ENCODE results near the gene GZMA.
"Not testable (repeated sequence)": the region's sequence is repeated elsewhere in the genome, so short reads cannot be mapped to it uniquely, and the experiment has no call there.

Gene GZMA

DNA sequence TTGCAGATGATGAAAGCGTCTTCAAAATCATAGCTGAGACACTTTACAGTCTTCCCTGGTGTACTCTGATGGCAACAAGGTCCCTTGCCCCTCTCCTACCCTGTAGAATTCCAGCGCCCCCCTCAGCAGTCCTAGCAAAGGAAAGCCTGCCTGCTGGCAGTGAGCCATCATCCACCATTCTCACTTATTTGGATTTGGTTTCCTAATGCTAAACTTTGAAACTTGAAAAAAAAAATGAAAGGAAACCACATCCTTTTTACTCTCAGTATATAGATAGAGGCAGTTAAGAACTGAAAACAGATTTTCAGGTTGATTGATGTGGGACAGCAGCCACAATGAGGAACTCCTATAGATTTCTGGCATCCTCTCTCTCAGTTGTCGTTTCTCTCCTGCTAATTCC is at the start of gene GZMA:
GZMA (plus strand) TSS at position 299 of the 400 bp plus-strand sequence; CDS start at position 336, 37 bp downstream.
- no peak for DNase-seq

DNA sequence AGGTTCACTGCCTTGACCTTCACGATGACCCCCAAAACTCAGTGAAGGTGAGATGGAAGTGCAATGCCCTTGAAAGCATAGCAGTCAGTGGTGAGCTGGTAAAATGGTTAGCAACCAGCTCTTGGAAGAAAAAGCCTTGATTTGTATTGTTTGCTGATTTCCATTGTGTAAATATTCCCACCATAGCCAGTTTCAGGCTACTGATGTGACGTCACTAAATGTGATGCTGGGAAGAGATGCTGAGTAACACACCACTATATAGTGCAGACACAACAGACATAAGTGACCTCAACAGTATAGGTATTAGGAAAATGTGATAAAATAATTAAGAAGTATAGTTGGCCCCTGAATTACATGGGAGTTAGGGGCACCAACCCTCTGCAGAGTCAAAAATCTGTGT is 47.3 kb upstream of the GZMA start:
- no peak for DNase-seq

DNA sequence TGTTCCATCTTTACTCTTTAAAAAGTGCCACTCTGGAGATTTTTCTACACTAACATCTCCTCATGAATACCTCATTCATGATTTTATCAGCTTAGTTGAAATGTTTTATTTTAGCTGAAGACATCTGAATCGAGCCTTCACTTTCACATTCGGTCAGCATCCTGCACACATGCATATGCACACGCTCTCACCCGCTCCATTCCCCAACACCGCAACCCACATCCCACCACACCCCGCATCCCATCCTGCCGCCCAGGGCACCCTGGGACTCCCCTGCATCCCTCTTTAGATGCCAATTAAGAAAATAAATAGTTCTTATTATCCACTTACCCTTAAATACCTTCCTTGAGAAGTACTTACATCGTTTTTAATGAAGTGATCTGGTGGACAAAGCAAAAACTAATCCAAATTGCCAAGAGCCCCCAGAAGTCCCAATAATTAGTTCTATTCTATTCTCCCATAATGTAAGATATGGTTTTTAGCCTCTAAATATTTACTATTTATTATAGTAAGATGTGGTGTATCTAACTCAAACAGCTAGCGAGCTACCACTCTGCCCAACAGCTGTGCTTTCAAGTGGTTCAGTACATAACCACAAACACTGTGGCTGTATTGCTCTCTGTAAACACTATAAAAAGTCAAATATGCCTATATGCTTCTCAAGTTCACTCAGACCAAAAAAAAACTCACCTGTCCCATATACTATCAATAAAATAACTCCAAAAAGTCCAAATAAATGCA is 40.2 kb upstream of the GZMA start:
- peak; percentile 31 to 36 for DNase-seq

DNA sequence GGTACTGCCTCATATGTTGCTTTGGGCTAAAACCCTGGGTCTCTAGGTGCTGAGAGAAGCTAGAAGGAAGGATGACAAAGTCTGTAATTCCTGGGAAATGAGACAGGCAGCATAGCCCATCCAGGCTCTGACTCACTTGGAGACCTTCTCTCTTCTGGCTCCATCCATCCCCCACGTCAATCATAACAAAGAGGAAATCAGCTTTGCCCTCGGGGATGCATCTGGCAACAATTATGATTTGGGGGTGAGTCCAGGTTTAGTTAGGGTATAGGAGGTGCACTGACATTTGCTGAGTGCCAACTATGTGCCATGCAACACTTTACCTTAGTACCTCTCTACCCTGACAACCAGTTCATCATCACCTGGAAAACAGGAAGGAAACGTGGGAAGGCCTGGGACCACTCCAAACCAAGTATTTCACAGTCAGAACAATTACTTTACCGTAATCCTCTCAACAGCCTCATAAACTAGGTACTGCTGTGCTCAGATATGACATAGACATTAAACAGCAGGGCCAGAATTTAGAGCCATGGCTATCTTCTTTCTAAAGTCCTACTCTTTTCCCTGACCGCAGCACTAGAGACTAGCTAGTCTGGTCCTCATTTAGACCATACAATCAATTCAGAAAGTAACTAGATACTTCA is 39.1 kb upstream of the GZMA start:
- no peak for DNase-seq

DNA sequence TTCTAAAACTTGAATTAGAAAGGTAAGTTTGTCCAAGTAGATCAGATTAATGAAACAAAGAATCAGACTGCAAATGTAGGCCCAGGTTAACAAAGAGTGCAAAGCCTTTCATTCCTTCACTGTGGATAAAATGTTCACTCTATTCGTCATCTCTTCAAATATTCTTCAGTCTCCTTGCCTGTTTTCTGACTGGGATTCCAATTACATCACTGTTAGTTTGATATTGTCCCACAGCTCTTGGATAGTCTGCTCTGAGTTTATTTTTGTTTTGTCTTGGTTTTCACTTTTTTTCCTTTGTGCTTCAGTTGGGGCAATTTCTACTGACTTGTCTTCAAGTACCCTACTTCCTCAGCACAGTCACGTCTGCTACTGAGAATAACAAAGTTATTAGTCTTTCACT is 38.5 kb upstream of the GZMA start:
- no peak for DNase-seq

DNA sequence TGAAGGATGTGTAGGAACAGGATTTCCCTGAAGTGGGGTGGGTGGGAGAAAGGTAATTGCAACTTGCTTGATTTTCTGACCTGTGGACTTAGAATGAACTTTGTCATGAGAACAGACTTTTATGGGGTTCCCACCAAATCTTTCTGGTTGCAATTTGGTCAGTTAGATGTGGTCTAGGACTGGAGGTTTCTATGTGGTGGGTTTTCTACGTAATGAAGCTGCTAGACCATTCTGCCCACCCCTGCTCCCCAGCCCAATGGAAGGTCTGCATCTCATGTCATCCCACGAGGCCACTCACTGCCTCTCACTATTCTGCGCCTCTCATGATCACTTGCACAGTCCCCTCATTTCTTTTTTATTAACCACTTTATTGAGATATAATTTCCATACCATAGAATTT is 37.9 kb upstream of the GZMA start:
- DNase-seq: no peak

DNA sequence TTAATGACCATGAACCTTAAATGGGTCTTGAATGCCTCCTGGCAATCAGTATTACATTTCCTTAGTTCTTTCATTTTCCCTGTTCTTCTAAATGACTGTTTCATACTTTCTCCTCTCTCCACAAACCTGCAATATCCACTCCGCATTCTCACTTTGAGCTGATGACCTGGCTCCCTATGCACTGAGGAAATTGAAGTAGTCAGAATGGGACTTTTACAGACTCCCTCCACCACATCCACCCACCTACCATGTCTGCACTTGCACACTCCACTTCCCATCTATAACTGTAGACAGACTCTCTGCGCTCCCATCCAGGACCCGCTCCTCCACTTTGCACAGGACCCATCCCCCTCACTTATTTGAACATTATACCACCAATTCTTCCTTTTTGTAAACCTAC is 36.2 kb upstream of the GZMA start:
- DNase-seq: no peak

DNA sequence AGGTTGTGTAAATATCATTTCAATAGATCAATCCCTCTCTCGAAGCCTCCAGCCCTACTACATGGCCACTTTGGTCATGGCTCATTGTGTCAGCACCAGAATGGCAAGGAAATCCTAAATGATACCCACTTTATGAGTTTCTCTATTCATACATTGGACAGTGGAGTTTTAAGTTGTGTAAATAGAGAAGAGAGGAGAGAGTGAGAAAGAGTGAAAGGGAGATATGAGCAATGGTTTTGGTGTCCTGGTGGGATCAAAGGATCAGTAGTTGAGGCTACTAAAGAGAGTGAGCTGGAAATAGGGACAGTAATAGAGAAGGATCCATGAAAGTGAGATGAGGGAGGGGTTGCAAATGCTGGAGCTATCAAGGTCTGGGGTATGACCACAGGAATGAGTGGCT is 31.5 kb upstream of the GZMA start:
- no peak for DNase-seq

DNA sequence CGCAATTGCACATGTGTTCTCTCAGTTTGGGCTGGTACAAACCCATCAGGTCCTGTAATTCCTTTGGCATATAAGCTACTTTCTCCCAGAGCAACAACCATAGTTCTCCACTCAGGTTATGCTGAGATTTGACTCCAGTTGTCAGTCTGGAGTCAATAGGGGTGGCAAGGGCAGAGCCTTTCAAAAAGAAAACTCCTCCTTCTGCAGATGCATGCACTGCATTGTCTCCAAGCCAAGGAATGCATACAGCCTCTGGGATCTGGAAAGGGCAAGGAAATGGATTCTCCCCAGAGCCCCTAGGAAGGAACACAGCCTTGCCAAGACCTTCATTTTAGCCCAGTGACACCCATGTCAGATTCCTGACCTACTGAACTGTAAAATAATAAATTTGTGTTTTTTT is 31.0 kb upstream of the GZMA start:
- no peak for DNase-seq

DNA sequence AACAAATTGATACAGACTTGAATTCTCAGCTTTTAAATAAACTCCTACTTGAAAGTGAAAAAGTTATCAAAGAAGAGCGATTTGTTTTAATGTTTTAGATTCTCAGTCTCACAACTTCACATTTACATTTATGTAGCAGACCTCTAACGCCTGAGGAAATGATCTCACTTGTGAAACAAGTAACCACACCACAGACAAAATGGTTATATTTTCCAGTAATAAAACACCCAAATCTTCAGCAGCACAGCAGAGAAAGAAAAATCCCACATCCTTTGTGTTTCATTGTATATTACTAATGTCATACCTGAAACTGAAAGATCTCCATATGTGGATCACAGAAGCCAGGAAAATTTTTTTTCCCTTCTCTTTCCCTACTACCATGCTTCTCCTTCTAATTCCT is 29.8 kb upstream of the GZMA start:
- DNase-seq: no peak

DNA sequence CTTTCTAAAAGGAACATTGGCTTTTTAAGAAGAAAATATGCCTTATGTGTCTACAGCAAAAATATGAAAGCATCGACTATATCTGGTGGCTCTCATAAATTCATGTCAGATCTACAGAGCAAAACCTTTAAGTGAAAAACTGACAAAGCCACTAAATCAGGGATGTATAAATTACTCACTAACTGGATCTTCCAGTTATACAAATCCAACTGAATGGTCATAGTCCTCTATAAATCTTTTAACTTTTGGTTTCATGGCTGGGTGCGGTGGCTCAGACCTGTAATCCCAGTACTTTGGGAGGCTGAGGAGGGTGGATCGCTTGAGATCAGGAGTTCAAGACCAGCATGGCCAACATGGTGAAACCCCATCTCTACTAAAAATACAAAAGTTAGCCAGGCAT is 29.2 kb upstream of the GZMA start:
- DNase-seq: no peak

DNA sequence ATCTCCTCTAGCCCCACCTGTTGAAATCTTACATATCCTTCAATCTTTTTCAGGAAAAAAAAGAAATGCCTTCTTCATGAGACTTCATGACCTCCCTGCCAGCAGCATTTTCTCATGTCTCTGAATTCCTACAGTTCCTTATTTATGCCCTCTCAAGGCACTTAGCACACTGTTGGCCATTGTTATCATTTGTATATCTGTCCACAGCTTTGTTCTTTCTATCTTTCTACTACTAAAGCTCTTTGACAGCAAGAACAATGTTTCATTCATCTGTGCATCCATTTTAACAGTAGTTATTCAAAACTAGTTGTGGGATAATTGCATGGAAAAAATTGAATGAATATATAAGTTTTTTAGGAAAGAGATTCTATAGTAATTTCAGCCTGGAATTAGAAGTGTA is 20.9 kb upstream of the GZMA start:
- DNase-seq: no peak

DNA sequence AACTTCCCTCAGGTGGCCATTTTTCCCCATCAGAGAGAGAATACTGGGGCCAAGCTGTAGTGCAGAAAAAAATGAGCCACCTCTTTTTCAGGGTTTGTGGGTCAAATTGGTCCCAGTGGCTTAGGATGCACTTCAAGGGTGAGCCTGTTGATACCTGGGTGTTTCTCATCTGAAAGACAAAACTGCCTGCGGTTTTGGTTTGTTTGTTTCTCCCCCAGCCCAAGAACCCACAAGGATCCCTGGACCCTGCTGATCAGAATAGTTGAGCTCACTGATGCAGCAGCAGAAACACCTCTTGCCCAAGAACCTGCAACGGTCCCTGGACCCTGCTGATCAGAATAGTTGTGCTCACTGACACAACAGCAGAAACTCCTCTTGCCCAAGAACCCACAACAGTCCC is 13.1 kb upstream of the GZMA start:
- DNase-seq: not testable (repeated sequence)

DNA sequence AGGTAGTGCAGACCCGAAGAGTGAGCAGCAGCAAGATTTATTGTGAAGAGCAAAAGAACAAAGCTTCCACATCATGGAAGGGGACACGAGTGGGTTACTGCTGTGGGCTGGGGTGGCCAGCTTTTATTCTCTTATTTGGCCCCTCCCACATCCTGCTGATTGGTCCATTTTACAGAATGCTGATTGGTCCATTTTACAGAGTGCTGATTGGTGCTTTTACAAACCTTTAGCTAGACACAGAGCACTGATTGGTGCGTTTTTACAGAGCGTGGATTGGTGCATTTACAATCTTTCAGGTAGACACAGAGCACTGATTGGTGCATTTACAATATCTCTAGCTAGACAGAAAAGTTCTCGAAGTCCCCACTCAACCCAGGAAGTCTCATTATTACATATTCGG is 11.4 kb upstream of the GZMA start:
- not testable (repeated sequence) for DNase-seq

DNA sequence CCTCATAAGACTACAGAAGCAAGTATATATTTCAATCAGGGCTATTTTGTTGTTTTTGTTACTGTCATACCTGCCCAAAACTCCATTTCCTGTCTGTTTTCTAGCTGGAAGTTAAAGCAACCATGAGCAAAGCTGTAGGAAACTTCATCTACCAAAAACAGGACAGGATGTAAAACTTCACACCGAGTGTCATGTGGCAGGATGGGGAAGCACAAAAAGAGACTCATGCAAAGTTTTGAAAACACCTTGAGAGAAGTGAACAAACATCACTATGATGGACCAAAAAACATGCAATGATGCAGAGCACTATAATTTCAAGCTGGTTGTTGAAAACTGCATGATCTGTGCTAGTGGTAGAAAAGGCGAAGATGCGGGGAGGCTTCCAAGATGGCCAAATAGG is 6.3 kb upstream of the GZMA start:
- DNase-seq: no peak

DNA sequence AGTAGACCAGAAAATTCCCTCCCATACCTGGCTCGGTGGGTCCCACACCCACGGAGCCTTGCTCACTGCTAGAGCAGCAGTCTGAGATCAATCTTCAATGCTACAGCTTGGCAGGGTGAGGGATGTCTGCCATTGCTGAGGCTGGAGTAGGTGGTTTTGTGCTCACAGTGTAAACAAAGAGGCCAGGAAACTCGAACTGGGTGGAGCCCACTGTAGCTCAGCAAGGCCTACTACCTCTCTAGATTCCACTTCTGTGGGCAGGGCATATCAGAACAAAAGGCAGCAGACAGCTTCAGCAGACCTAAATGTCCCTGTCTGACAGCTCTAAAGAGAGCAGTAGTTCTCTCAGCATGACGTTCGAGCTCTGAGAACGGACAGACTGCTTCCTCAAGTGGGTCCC is 5.6 kb upstream of the GZMA start:
- no peak for DNase-seq

DNA sequence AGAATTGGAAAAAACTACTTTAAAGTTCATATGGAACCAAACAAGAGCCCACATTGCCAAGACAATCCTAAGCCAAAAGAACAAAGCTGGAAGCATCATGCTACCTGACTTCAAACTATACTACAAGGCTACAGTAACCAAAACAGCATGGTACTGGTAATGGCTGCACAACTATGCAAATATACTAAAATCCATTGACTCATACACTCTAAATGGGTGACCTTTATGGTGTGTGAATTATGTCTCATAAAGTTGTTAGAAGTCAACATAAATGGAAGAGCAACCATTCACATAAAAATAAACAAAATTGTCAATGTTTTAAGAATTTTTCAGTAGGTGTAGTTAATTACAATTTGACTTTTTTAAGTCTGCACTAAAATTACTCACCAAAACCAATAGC is 1.3 kb upstream of the GZMA start:
- not testable (repeated sequence) for DNase-seq

DNA sequence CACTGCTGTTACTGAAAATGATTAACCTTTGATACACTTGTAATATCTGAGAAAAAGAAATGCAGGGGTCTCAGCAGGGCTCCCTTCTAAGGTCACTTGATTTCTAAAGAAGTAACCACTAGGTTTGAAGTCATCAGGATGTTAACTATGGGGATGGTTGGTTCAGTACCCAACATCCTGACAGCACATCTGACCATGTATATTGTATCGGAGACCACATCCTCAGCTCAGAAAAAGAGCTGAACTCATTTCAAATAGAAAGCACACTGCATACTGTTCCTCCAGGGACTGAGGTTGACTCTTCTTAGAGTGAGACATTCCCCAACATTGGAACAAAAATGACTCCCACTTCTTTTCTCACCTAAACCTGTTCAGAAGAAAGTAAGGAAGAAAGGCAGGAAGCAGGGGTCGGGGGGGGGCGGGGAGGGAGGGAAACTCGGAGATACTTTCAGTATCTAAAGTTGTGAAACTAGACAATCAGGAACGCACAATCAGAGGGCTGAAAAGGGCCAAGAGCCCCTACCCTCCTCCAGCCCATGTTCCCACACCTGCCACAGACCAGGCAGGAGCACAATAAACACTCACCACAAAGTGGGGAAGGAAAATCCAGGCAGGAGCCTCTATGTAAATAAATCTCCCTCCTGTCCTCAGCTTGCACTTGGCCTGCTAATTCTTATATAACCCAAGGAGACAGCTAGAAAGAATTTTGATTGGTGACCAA is 730 bp upstream of the GZMA start:
- no peak for DNase-seq

DNA sequence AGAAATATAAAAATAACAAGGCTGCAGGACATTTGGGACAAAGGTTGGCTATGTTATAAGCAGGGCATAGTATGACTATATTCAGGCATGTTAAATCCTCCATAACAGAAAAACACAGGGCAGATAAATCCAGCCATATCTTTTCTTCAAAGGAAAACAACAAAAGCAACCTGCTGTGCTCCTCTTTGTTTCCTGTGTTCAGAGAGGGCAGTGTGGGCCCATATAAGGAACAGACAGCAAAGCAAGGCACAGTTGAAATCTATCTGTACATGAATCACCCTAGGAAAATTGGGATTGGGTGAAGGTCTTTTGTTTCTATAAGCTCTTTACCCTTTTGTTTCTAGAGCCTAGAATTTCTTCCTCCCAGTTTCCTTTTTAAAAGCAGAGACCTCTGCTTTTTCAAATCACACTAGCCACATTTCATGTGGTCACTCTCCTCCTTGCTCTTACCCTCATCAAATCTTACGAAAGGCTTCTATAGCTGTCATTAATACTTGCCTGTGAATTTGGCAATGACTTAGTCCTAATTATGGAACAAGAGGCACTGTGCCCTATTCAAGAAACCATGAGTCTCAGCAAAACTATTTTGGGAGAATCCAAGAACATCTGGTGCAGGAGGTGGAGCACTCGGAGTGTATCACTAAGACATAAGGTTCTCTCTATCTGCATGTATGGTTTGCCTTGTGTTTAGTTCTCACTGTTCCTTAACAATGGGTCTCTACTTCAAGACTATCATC is 1.8 kb downstream of the GZMA start:
- no peak for DNase-seq

DNA sequence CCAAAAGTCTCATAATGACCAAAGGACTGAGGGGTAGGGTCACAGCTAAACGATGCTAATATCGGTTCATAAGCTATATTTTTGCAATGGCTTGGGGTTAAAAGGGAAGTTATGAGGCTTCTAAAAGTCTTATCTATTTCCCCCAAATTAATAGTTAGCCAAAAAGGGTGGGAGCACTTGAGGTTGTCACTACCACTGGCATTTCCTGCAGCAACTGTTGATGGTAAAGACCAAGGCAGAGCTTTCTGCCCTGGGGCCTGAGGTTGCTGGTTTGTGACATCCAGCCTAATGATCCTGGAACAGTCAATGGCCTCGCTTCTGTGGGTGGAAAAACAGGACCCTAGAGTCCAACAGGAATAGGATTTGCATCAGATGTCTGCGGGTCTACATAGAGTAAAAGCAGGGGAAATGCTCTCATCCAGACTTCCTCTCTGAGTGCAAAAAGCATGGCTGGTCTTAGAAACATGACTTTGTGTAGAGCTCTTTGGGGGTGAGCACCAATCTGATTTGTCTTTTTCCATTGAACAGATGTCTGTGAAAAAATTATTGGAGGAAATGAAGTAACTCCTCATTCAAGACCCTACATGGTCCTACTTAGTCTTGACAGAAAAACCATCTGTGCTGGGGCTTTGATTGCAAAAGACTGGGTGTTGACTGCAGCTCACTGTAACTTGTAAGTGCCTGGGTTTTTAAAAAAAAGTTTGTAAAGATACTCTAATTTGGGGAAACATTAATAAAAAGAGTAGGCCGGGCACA is 2.7 kb downstream of the GZMA start:
- no peak for DNase-seq

DNA sequence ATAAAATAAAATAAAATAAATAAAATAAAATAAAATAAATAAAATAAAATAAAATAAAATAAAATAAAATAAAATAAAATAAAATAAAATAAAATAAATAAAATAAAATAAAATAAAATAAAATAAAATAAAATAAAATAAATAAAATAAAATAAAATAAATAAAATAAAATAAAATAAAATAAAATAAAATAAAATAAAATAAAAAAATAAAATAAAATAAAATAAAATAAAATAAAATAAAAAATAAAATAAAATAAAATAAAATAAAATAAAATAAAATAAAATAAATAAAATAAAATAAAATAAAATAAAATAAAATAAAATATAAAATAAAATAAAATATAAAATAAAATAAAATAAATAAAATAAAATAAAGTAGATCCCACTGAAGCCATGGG is 3.5 kb downstream of the GZMA start:
- not testable (repeated sequence) for DNase-seq

DNA sequence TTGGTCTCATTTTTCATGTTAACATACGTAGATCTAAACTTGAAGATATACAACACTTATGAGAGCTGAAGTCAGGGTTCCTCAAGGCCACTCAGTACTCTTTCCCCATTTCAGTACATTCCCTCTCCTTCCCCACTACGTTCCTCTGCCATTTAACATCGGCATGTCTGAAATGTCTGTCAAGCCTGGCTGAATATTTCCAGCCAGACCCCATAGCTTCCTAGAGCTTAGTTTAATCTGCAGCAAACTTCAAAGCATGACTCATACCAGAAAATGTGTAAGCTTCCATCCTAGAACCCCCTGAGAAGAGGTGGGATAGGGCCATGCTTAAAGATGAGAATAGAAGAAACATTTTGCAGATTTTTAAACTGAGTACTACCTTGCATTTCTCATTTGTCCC is 6.2 kb downstream of the GZMA start:
- no peak for DNase-seq

DNA sequence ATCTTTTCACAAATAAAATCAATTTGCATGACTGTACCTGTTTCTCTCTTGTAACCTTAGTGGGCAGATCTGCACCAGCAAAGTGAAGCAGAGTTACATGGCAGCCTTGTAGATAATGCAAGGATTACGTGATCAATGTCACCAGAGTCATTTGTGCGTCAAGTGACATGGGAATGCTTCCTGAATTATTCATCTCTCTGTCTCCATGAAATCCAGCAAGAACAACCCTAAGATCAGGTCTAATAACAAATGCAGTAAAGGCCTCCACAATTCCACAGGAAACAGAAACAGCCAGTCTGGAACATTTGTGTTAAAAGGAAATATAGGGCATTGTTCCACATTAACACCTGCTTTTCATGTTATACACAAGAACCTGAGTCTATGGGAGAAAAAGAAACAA is 7.8 kb downstream of the GZMA start:
- DNase-seq: no peak

All from stimulated activated CD4-positive, alpha-beta T cell treated with anti-CD3 and anti-CD28 coated beads, Interleukin-2, amount 100 ng/mL, for 48 hours (primary cell).